ENCODE data around the gene AACS.
"Not testable (repeated sequence)": the region's sequence is repeated elsewhere in the genome, so short reads cannot be mapped to it uniquely, and the experiment has no call there.

- not testable (repeated sequence) for TF ChIP-seq LBX2 (CRISPR knock-in tag; IDR thresholded peaks at IDR 0.05; ENCODE audit: borderline replicate concordance); CTCF (CRISPR knock-in tag; IDR thresholded peaks at IDR 0.05); ZNF891 (CRISPR knock-in tag; IDR thresholded peaks at IDR 0.05); FOXP1 (IDR thresholded peaks at IDR 0.05); FOXP1 (CRISPR knock-in tag; IDR thresholded peaks at IDR 0.05); REST (IDR thresholded peaks at IDR 0.05; ENCODE audit: borderline replicate concordance in 1 of 2, low read depth in 1 of 2, low read length in 2 of 2)
Measured at GRCh38 chr12:125063522-125063921, 1.7 kb upstream of the AACS start.
